ENCODE data around the gene HSPB9.

The HSPB9 gene, protein sequence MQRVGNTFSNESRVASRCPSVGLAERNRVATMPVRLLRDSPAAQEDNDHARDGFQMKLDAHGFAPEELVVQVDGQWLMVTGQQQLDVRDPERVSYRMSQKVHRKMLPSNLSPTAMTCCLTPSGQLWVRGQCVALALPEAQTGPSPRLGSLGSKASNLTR

DNA sequence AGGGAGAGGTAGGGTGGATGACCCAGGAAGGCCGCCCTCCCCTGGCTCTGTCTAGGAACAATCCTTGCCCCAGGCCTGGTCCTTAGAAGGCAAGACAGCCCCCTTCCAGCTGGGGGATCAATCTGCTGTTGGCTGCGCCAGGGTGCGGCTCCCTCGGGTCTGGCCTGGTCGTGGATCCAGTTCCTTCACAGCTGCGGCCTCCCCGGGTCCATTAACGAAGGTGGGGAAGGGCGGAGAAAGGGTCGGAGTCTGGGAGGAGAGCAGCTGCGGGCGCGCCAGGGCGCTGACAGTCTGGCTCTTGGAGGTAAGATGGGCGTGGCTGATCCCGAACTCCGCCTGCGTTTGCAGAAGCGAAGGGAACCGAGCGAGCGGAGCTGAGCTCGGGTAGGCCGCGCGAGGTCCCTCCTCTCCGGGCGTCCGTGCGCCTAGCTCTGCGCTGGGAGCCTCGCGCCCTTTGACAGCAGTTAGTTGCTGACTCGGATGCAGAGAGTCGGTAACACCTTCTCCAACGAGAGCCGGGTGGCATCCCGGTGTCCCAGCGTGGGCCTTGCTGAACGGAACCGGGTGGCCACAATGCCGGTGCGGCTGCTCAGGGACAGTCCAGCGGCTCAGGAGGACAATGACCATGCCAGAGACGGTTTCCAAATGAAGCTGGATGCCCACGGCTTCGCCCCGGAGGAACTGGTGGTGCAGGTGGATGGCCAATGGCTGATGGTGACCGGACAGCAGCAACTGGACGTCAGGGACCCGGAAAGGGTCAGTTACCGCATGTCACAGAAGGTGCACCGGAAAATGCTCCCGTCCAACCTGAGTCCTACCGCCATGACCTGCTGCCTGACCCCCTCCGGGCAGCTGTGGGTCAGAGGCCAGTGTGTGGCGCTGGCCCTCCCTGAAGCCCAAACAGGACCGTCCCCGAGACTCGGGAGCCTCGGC lies at the start of gene HSPB9:
HSPB9 (plus strand) TSS at position 434 of the 933 bp plus-strand sequence; CDS start at position 481, 47 bp downstream.
- Mint-ChIP-seq H3K27ac (peak within 1 kb of the TSS; percentile 81), H3K4me3 (peak within 1 kb of the TSS; percentile 70), H3K9me3 (no peaks in the 10 kb centered on the region), H3K36me3 (ENCODE audit: low read depth) (peaks cover 22% of the 10 kb centered on the region), H3K27me3 (no peaks in the 10 kb centered on the region), H3K4me1 (peaks cover 26% of the 10 kb centered on the region)
- ATAC-seq (no peak), DNase-seq (no peak)

DNA sequence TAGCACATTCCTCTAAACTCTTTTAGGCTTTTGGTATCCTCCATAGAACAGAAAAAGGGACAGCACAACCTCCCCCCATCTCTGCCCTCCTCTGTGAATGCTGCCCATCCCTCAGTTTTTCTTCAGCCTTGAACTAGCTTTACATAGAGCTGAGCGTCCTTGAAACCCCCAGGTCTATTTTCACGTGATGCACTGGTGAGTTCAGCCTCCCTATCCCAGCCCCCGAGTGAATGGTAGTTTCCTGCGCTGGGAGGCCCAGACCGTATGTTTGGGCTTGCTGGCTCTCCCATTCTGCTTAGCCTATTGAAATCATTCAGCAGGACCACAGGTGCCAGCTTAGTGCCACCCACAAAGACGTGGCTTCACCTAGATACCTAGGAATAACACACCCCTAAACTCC lies 46.8 kb upstream of the HSPB9 start:
- Mint-ChIP-seq H3K4me3 (peak overlapping the region; percentile 1), H3K36me3 (ENCODE audit: low read depth) (no peaks in the 10 kb centered on the region), H3K27ac (no peak overlapping the region), H3K9me3 (no peaks in the 10 kb centered on the region), H3K4me1 (peaks cover 8% of the 10 kb centered on the region), H3K27me3 (peaks cover 11% of the 10 kb centered on the region)
- ATAC-seq (no peak), DNase-seq (no peak)

DNA sequence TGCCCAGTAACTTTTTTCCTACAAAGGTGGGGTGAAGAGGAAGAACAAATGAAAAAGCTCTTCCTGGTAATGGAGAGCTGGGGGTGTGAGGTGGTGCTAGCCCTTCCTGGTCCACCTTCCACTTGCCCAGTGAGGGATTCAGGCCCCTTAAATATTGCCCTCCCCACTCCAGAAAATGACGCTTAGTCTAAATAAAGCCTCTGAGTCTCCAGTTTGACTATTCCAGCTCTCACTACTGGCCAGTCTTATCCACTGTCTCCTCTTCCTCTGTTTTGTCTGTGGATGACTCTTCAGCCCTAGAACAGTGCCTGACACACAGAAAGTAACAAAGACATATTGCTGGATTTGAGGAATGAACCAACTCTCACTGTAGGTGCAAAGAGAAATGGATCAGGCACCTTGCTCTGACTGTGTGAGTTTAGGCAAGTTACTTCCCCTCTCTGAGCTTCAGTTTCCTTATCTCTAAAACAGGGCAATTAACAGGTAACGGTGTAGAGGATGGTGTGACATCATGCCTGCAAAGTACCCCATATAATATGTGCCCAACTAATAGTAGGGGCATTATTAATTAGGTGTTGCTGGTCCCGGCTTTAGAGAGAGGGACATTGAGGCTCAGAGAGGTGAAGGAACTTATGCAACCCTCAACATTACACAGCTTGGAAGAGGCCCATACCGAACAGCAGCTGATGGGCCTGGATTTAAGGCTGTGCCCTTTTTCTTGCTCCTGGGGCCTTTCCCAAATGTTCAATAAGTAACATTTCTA lies 45.6 kb upstream of the HSPB9 start:
- Mint-ChIP-seq H3K9me3 (no peaks in the 10 kb centered on the region), H3K27me3 (peaks cover 4% of the 10 kb centered on the region), H3K4me3 (no peak overlapping the region), H3K27ac (no peak overlapping the region), H3K36me3 (ENCODE audit: low read depth) (no peaks in the 10 kb centered on the region), H3K4me1 (peaks cover 4% of the 10 kb centered on the region)
- DNase-seq = no peak
- no peak for ATAC-seq

DNA sequence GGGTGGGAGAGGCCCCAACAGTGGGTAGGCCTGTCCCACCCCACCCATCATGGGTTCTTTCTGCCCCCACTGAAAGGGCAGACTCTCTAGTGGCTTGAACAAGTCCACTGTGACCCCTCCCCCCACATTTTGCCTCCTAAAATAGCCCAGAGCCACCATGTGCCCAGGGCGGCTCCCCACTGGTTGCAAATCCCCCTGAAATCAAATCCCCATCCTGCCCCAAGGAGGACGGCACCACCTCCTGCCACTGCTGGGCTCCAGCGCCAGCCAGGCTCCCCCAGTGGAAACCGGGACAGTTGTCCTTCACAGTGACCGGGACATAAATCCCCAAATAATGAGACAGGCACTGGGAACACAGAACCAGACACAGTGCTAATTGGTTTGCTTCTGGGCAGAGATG lies 44.8 kb upstream of the HSPB9 start:
- H3K4me3 Mint-ChIP-seq = no peak overlapping the region
- H3K27ac Mint-ChIP-seq = no peak overlapping the region
- peaks cover 3% of the 10 kb centered on the region for H3K4me1 Mint-ChIP-seq
- peaks cover 4% of the 10 kb centered on the region for H3K27me3 Mint-ChIP-seq
- ATAC-seq = no peak
- no peaks in the 10 kb centered on the region for H3K36me3 Mint-ChIP-seq (ENCODE audit: low read depth)
- no peaks in the 10 kb centered on the region for H3K9me3 Mint-ChIP-seq
- DNase-seq = no peak

DNA sequence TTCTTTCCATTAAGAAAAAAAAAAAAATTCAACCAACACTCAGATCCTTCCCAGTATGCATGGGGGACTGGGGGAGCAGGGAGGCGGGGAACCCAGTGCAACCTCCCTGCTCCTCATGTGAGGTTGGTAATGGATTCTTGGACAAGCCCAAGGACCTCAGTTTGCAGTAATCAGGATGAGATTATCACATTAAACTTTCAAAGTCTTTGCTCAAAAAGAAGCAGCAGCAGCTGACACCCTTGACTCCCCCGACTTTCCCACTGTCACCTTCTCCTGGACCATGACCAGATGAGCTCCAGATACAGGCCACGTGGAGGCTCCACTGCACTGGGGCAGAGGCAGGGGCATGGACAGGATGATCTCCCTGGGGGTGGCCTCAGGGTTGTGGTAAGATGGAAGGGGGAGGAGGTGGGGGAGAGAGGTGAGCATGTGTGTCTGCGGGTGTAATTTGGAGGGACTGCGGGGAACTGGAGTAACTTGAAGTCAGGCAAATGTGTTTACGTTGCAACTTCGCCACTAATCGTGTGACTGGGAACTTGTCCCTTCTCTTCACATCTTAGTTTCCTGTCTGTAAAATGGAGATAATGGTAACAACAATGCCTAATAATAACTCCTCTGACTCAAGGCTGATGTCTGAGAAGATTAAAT lies 44.1 kb upstream of the HSPB9 start:
- no peak overlapping the region for H3K27ac Mint-ChIP-seq
- no peaks in the 10 kb centered on the region for H3K9me3 Mint-ChIP-seq
- ATAC-seq (no peak), DNase-seq (no peak)
- peaks cover 2% of the 10 kb centered on the region for H3K27me3 Mint-ChIP-seq
- no peaks in the 10 kb centered on the region for H3K4me1 Mint-ChIP-seq
- no peaks in the 10 kb centered on the region for H3K36me3 Mint-ChIP-seq (ENCODE audit: low read depth)
- no peak overlapping the region for H3K4me3 Mint-ChIP-seq

DNA sequence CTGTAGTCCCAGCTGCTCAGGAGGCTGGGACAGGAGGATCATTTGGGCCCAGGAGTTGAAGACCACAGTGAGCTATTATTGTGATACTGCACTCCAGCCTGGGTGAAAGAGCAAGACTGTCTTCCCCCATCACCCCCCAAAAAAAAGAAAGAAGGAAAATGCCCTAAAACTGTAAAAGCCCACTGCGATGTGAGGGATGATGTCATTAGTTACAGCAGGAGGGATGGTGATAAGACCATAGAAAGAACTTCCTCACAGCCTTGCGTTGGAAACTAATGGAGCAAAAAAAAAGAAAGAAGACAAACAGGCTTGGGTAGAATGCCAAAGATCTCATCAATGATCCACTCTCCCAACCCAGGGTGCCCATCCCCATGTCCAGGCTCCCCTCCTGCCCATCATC lies 43.1 kb upstream of the HSPB9 start:
- H3K9me3 Mint-ChIP-seq = no peaks in the 10 kb centered on the region
- ATAC-seq (no peak), DNase-seq (no peak)
- H3K27me3 Mint-ChIP-seq = peaks cover 2% of the 10 kb centered on the region
- H3K4me1 Mint-ChIP-seq = no peaks in the 10 kb centered on the region
- H3K27ac Mint-ChIP-seq = no peak overlapping the region
- H3K4me3 Mint-ChIP-seq = no peak overlapping the region
- H3K36me3 Mint-ChIP-seq (ENCODE audit: low read depth) = no peaks in the 10 kb centered on the region

DNA sequence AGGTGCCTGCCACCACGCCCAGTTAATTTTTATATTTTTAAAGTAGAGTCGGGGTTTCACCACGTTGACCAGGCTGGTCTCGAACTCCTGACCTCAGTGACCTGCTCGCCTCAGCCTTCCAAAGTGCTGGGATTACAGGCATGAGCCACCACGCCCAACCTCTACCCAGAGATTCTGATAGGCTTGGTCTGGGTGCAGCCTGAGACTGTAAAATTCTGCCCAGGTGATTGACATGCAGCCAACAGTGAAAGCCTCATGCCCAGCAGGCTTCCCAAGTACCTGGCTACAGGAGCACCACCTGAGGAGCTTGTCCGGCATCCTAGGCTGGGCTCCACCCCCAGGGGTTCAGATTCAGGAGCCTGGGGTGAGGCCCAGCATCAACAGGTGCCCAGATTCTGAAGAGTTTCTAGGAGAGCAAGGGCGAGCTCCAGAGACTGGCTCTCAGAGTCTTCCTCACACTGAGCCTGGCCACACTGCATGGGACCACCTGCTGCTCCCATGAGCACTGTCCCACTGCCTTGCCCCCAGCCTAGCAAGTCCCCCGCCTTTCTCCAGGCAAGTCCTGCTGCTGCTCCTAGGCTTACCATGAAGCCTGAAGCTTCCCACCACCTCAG lies 41.0 kb upstream of the HSPB9 start:
- Mint-ChIP-seq H3K4me3 (no peak overlapping the region), H3K9me3 (no peaks in the 10 kb centered on the region), H3K4me1 (no peaks in the 10 kb centered on the region), H3K27ac (no peak overlapping the region), H3K36me3 (ENCODE audit: low read depth) (no peaks in the 10 kb centered on the region), H3K27me3 (no peaks in the 10 kb centered on the region)
- ATAC-seq (no peak), DNase-seq (no peak)

DNA sequence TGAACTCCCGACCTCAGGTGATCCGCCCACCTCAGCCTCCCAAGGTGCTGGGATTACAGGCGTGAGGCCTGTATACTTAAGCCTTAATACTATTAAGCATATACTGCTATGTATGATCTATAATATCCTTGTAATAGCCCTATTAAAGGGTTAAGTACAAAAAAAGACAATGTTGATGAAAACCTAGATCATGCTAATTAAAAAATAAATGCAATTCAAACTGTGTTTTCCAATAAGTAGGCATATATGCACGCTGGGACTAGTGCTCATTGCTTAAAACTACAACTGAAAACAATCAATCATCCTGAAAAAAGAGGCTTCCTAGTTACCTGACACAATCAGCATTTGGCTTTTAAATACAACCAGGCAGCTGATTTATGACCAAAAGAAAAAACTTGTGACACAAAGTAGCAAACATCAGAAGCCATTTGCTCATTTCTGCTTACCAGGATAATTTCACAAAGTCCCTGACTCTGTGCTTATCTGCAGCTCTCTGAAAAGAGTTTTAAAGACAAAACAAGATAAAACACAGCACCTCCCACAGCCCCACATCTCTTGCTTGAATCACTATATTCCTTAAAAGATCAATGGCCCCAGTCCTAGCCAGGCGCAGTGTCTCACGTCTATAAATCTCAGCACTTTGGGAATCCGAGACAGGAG lies 35.4 kb upstream of the HSPB9 start:
- DNase-seq (no peak), ATAC-seq (no peak)
- no peak overlapping the region for H3K4me3 Mint-ChIP-seq
- no peaks in the 10 kb centered on the region for H3K9me3 Mint-ChIP-seq
- H3K27me3 Mint-ChIP-seq = peaks cover 4% of the 10 kb centered on the region
- no peaks in the 10 kb centered on the region for H3K36me3 Mint-ChIP-seq (ENCODE audit: low read depth)
- no peaks in the 10 kb centered on the region for H3K4me1 Mint-ChIP-seq
- H3K27ac Mint-ChIP-seq = no peak overlapping the region

DNA sequence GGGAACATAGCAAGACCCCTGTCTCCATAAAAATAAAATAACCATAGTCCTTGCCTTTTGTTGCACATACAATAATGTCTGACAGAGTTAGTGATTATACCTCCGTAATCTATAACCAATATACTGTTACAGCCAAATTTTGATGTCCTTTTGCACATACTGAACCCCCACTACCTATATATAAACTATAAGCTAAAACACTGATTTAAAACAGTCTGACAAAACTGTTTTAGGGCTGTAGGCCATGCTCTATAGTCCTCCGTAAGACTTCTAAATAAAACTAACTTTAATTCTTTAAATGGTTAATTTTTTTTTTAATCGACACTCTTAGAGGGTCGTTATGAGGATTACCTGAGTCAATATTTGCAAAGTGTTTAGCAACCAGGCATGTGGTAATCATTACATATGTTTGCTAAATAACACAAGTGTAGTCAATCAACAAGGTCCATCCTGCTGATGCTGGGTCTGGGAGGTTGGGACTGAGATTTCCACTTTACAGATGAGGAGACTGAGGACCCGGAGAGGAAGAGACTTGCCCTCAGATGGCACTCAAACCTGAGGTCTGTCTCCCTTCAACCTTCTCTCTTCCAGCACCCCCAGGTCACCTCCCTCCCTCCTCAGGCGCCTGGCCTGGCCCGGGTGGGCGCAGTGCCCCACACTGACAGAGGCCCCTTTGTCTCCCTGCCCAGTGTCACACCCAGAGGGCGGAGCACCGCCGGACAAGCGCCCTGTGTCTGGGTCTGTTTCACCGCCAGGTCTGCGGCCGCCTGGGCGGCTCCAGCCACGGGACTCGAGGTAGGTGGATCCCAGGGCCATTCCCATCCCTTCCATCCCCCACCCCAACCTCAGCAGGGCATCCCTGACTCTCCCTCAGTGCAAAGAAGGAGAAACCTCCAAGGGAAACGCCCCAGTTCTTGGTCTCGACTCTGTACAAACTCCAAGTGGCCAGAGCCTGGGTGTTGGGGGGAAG lies 34.6 kb upstream of the HSPB9 start:
- DNase-seq = no peak
- H3K4me3 Mint-ChIP-seq = no peak overlapping the region
- no peaks in the 10 kb centered on the region for H3K36me3 Mint-ChIP-seq (ENCODE audit: low read depth)
- peaks cover 4% of the 10 kb centered on the region for H3K27me3 Mint-ChIP-seq
- H3K9me3 Mint-ChIP-seq = no peaks in the 10 kb centered on the region
- no peak overlapping the region for H3K27ac Mint-ChIP-seq
- no peak for ATAC-seq
- H3K4me1 Mint-ChIP-seq = no peaks in the 10 kb centered on the region

DNA sequence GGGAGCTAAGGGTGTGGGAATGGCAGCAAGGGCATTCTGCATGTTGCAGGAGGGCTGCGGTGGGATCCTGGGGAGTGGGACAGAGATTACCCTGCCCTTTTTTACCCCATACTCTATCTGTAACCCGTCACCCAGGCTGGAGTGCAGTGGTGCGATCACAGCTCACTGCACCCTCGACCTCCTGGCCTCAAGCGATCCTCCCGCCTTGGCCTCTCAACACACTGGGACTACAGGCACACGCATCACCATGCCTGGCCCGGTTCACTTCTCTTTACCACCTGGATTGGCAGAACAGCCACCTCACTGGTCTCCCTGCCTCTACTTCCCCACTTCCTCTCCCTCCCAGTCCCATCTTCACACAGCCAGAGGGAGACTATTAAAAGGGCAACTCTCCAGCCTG lies 33.9 kb upstream of the HSPB9 start:
- no peaks in the 10 kb centered on the region for H3K36me3 Mint-ChIP-seq (ENCODE audit: low read depth)
- no peak for ATAC-seq
- H3K9me3 Mint-ChIP-seq = no peaks in the 10 kb centered on the region
- H3K4me1 Mint-ChIP-seq = no peaks in the 10 kb centered on the region
- no peak for DNase-seq
- H3K27me3 Mint-ChIP-seq = peaks cover 4% of the 10 kb centered on the region
- H3K4me3 Mint-ChIP-seq = no peak overlapping the region
- H3K27ac Mint-ChIP-seq = no peak overlapping the region

DNA sequence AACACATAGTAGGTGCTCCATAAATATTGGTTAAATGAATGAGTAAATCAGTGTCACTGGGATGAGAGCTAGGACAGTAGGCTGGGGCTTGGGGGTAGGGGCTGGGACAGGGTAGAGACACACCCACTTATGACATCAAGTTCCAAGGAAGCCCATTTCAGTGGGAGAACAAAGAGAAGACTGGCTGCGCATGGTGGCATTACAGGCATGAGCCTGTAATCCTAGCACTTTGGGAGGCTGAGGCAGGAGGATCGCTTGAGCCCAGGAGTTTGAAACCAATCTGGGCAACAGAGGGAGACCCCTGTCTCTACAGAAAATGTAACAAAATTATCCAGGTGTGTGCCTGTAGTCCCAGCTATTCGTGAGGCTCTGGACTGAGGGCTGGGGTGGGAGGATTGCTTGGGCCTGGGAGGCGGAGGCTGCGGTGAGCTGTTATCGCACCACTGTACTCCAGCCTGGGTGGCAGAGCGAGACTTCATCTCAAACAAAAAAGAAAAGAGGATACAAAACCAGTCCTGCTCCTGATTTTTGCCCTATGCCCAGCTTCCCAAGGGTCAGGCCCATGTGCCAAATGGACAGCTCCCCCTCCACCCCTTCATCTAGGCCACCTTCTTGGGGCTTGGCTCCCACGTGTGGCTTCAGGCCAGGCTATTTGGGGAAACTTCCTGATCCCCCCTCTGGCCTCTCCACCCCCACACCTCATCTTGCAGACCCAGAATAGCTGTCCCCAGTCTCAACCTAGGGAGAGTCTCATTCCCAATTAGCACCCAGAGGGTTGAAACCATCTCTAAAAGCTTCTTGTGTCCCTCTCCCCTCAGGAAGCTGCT lies 31.4 kb upstream of the HSPB9 start:
- no peaks in the 10 kb centered on the region for H3K4me1 Mint-ChIP-seq
- no peak overlapping the region for H3K4me3 Mint-ChIP-seq
- no peak for DNase-seq
- H3K27ac Mint-ChIP-seq = no peak overlapping the region
- no peaks in the 10 kb centered on the region for H3K9me3 Mint-ChIP-seq
- H3K36me3 Mint-ChIP-seq (ENCODE audit: low read depth) = no peaks in the 10 kb centered on the region
- H3K27me3 Mint-ChIP-seq = peaks cover 8% of the 10 kb centered on the region
- ATAC-seq = no peak

DNA sequence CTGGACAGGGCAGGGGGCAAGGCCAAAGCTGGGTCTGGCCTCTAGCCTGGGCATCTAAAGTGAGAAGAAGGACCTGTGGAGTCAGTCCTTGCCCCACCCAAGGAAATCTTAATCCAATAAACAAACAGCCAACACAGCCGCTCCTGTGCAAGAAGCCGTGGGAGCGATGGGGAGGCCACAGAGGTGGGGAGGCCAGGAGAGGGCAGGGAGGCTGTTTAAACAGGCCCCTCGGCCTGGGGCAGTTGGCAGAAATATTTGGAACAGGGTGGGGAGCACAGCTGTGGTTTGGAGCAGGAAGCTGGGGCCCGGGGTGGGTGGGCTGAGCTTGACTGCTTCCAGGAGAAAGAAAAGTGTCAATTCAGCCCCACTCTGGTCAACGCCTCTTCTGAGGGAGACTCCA lies 29.7 kb upstream of the HSPB9 start:
- Mint-ChIP-seq H3K36me3 (ENCODE audit: low read depth) (no peaks in the 10 kb centered on the region), H3K4me1 (peaks cover 6% of the 10 kb centered on the region), H3K27ac (no peak overlapping the region), H3K9me3 (no peaks in the 10 kb centered on the region), H3K27me3 (peaks cover 25% of the 10 kb centered on the region), H3K4me3 (no peak overlapping the region)
- DNase-seq (no peak), ATAC-seq (no peak)
